ENCODE measurements around the gene SKAP1.

DNA sequence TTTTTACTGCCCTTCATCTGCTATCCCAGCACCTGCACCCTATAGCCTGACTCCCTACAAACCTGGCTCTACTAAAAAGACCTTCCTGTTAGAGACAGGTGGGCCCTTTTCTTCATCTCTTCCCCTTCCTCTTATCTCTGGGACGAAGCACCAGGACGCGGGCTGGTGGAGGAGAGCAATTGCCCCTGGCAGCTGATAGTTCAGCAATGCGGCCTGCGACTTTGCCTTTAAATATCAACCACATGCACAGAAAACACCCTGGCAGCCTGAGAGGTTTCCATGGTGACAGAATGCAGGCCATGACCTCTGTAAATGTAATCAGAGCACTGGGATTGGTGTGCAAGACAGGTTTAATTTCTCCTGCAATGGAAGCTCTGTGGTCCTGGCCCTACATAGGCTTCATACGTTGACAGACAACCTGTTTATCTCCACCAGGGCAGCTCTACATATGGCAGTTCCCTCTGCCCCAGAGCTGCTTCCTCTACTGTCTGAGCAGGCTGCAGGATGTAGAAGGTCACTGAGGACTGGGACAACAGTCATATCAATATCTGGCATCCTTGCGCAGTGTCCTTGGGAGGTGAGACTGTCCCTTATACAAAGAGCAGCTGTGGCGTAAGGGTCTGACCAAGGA is 10.0 kb upstream of the SKAP1 start:
- TF ChIP-seq, protein P1, sequence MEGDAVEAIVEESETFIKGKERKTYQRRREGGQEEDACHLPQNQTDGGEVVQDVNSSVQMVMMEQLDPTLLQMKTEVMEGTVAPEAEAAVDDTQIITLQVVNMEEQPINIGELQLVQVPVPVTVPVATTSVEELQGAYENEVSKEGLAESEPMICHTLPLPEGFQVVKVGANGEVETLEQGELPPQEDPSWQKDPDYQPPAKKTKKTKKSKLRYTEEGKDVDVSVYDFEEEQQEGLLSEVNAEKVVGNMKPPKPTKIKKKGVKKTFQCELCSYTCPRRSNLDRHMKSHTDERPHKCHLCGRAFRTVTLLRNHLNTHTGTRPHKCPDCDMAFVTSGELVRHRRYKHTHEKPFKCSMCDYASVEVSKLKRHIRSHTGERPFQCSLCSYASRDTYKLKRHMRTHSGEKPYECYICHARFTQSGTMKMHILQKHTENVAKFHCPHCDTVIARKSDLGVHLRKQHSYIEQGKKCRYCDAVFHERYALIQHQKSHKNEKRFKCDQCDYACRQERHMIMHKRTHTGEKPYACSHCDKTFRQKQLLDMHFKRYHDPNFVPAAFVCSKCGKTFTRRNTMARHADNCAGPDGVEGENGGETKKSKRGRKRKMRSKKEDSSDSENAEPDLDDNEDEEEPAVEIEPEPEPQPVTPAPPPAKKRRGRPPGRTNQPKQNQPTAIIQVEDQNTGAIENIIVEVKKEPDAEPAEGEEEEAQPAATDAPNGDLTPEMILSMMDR (IDR thresholded peaks at IDR 0.05) = no peak
- no peak for TF ChIP-seq POLR2A (IDR thresholded peaks at IDR 0.05)

All from heart left ventricle (tissue), 13 donors.